Measurements from ENCODE around the gene BARHL1.

Gene BARHL1

GRCh38 chr9:132556714-132557113 is 25.7 kb upstream of the BARHL1 start:
- Histone ChIP-seq H3K79me2 (ENCODE audit: control insufficient read depth, low read length) (no peaks in the 10 kb centered on the region), H3K9me2 (replicated peaks; ENCODE audit: control insufficient read depth, low read length) (no peaks in the 10 kb centered on the region), H3F3A (ENCODE audit: control insufficient read depth, insufficient read depth) (no peaks in the 10 kb centered on the region), H3K27ac (ENCODE audit: low read depth, low read length) (no peak overlapping the region), H3K4me2 (ENCODE audit: low read length) (no peak overlapping the region), H3K9me3 (ENCODE audit: control insufficient read depth, insufficient read depth, low read length) (peaks cover 7% of the 10 kb centered on the region; the same call in 1 of the 2 replicates), H3K4me3 (ENCODE audit: low read length) (no peak overlapping the region), H3K27me3 (ENCODE audit: control insufficient read depth, low read length) (peaks cover 7% of the 10 kb centered on the region), H4K20me1 (ENCODE audit: control insufficient read depth, insufficient read depth, low read depth, low read length) (no peaks in the 10 kb centered on the region), H3K4me1 (ENCODE audit: control insufficient read depth, low read length) (peaks cover 14% of the 10 kb centered on the region), H3K36me3 (ENCODE audit: control insufficient read depth, low read length) (no peaks in the 10 kb centered on the region)
- TF ChIP-seq EZH2phosphoT487 (IDR thresholded peaks at IDR 0.05; ENCODE audit: borderline replicate concordance, low read length) (no peak), CTCF (IDR thresholded peaks at IDR 0.05; ENCODE audit: low read depth, low read length, poor library complexity, severe bottlenecking) (no peak)

GRCh38 chr9:132557159-132557558 is 25.2 kb upstream of the BARHL1 start:
- no peaks in the 10 kb centered on the region for H3K36me3 ChIP-seq (ENCODE audit: control insufficient read depth, low read length)
- no peaks in the 10 kb centered on the region for H3K79me2 ChIP-seq (ENCODE audit: control insufficient read depth, low read length)
- H4K20me1 ChIP-seq (ENCODE audit: control insufficient read depth, insufficient read depth, low read depth, low read length): no peaks in the 10 kb centered on the region
- no peak overlapping the region for H3K4me2 ChIP-seq (ENCODE audit: low read length)
- H3K27me3 ChIP-seq (ENCODE audit: control insufficient read depth, low read length): peaks cover 11% of the 10 kb centered on the region
- H3K9me3 ChIP-seq (ENCODE audit: control insufficient read depth, insufficient read depth, low read length): peaks cover 7% of the 10 kb centered on the region; the same call in 1 of the 2 replicates
- peaks cover 9% of the 10 kb centered on the region for H3K4me1 ChIP-seq (ENCODE audit: control insufficient read depth, low read length)
- no peaks in the 10 kb centered on the region for H3F3A ChIP-seq (ENCODE audit: control insufficient read depth, insufficient read depth)
- no peak overlapping the region for H3K27ac ChIP-seq (ENCODE audit: low read depth, low read length)
- TF ChIP-seq CTCF (IDR thresholded peaks at IDR 0.05; ENCODE audit: low read depth, low read length, poor library complexity, severe bottlenecking) (no peak), EZH2phosphoT487 (IDR thresholded peaks at IDR 0.05; ENCODE audit: borderline replicate concordance, low read length) (no peak)
- H3K9me2 ChIP-seq (replicated peaks; ENCODE audit: control insufficient read depth, low read length): no peaks in the 10 kb centered on the region
- H3K4me3 ChIP-seq (ENCODE audit: low read length): no peak overlapping the region

- no peaks in the 10 kb centered on the region for H3K79me2 ChIP-seq (ENCODE audit: control insufficient read depth, low read length)
- peaks cover 12% of the 10 kb centered on the region for H3K27me3 ChIP-seq (ENCODE audit: control insufficient read depth, low read length)
- no peaks in the 10 kb centered on the region for H3K9me2 ChIP-seq (replicated peaks; ENCODE audit: control insufficient read depth, low read length)
- no peak for TF ChIP-seq EZH2phosphoT487 (IDR thresholded peaks at IDR 0.05; ENCODE audit: borderline replicate concordance, low read length)
- no peak for TF ChIP-seq CTCF (IDR thresholded peaks at IDR 0.05; ENCODE audit: low read depth, low read length, poor library complexity, severe bottlenecking)
- H3K4me3 ChIP-seq (ENCODE audit: low read length): no peak overlapping the region
- no peak overlapping the region for H3K4me2 ChIP-seq (ENCODE audit: low read length)
- no peak overlapping the region for H3K27ac ChIP-seq (ENCODE audit: low read depth, low read length)
- no peaks in the 10 kb centered on the region for H3K4me1 ChIP-seq (ENCODE audit: control insufficient read depth, low read length)
- no peaks in the 10 kb centered on the region for H3K36me3 ChIP-seq (ENCODE audit: control insufficient read depth, low read length)
- H4K20me1 ChIP-seq (ENCODE audit: control insufficient read depth, insufficient read depth, low read depth, low read length): no peaks in the 10 kb centered on the region
- peaks cover 7% of the 10 kb centered on the region; the same call in 1 of the 2 replicates for H3K9me3 ChIP-seq (ENCODE audit: control insufficient read depth, insufficient read depth, low read length)
- no peaks in the 10 kb centered on the region for H3F3A ChIP-seq (ENCODE audit: control insufficient read depth, insufficient read depth)
Observed at GRCh38 chr9:132559711-132560110, 22.7 kb upstream of the BARHL1 start.

Data from DOHH2 (cell line).